ENCODE results near the gene ZNF681. TPM values are rescaled to one million over a fixed set of nuclear protein-coding genes. Genes with fewer than 3 reads are reported as not detected.
"Not testable (repeated sequence)": the region's sequence is repeated elsewhere in the genome, so short reads cannot be mapped to it uniquely, and the experiment has no call there.

ZNF681 gene
- total RNA-seq, 1 experiment from 2014 or later: 2.8 TPM

DNA sequence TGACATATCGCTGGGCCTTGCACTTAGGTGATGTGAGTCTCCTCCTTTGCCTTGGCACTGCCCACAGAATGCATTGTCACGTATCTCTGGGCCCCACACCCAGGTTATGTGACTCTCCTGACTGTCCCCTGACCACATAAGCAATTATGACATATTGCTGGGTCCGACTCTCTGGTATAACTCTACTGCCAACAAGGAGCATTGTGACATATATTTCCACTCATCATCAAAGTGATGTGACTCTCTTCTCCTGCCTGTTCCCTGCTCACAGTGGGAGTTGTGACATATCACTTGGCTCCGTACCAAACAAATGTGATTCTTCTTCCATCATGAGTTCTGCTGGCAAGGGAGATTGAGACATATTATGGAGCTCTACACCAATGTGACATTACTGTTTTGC lies 15.4 kb upstream of the ZNF681 start:
- no peak for DNase-seq (ENCODE audit: low spot score)

DNA sequence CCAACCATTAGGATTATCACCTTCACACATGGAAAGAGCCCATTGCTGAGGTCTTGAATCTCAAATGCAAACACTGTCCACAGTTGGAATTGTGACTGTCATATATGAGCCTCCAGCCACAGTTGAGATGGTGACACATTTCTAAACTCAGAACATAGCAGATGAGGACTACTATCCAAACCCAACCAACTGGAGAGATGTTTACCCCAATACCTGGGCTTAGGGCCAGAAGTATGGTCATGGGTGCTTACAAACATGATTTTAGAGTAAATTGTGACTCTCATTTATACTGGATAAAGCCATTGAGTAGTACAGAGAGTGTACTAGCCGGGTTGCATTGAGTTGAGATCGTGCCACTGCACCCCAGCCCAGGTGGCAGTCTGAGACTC lies 14.0 kb upstream of the ZNF681 start:
- no peak for DNase-seq (ENCODE audit: low spot score)

- DNase-seq (ENCODE audit: low spot score): no peak
Observed at GRCh38 chr19:23771761-23772674, 13.3 kb upstream of the ZNF681 start.

DNA sequence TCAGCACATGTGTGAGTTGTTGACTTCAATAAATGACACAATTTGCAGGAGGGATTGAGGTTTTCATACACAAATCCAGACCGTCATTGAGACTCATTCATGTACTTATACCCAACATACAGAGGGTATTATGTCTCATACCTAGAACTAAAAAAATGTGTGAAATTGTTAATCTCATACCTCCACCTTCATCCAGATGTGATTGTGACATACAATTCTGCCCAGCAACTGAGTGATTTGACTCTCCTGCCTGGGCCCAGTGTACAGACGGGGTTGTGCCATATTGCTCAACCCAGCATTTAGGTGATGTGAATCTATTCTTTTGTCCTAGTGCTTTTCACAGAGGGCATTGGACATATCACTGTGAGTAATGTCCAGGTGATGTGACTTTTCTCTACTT lies 12.6 kb upstream of the ZNF681 start:
- DNase-seq (ENCODE audit: low spot score): no peak

GRCh38 chr19:23770672-23771250 lies 12.1 kb upstream of the ZNF681 start:
- no peak for DNase-seq (ENCODE audit: low spot score)

DNA sequence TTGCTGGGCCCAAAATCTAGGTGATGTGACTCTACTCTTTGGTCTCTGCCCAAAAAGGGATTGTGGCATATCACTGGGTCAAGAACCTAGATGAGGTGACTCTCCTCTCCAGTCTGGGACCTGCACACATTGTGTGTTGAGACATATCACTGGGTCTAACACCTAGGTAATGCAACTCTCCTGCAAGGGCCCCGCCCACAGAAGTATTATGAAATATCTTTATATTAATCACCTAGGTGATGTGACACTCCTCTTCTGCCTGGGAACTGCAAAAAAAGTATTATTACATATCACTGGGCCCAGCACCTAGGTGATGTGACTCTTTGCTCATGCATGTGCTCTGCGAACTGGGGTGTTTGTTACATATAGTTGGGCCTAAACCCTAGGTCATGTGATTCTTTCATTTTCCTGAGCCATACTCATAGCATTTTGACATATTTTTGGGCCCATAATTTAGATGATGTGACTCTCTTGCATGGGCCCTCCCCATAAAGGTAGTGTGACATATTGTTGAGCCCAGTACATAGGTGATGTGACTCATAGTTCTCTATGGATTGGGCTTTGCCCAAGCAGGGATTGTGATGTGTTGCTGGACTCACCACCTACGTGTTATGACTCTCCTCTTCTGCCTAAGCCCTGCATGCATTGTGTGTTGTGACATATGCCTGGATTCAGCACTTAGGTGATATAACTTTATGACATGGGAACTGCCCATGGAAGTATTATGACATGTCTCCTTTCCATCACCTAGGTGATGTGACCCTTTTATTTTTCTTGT lies 11.2 kb upstream of the ZNF681 start:
- DNase-seq (ENCODE audit: low spot score): no peak

DNA sequence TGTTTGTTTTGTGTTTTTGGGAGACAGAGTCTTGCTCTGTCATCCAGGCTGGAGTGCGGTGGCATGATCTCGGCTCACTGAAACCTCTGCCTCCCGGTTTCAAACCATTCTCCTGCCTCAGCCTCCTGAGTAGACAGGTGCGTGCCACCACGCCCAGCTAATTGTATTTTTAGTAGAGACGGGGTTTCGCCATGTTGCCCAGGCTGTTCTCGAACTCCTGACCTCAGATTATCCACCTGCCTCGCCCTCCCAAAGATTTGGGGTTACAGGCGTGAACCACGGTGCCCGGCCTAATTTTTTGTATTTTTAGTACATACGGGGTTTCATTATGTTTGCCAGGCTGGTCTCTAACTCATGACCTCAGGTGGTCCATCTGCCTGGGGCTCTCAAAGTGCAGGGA lies 8.3 kb upstream of the ZNF681 start:
- DNase-seq (ENCODE audit: low spot score): no peak

- no peak for DNase-seq (ENCODE audit: low spot score)
Observed at GRCh38 chr19:23764781-23765180, 6.1 kb upstream of the ZNF681 start.

- DNase-seq (ENCODE audit: low spot score): peak; percentile 78
Observed at GRCh38 chr19:23762884-23763711, 4.4 kb upstream of the ZNF681 start.

- no peak for DNase-seq (ENCODE audit: low spot score)
Observed at GRCh38 chr19:23762548-23762883, 3.8 kb upstream of the ZNF681 start.

GRCh38 chr19:23760326-23760725 lies 1.6 kb upstream of the ZNF681 start:
- DNase-seq (ENCODE audit: low spot score): not testable (repeated sequence)

GRCh38 chr19:23743633-23744232 lies 15.0 kb downstream of the ZNF681 start:
- not testable (repeated sequence) for DNase-seq (ENCODE audit: low spot score)

DNA sequence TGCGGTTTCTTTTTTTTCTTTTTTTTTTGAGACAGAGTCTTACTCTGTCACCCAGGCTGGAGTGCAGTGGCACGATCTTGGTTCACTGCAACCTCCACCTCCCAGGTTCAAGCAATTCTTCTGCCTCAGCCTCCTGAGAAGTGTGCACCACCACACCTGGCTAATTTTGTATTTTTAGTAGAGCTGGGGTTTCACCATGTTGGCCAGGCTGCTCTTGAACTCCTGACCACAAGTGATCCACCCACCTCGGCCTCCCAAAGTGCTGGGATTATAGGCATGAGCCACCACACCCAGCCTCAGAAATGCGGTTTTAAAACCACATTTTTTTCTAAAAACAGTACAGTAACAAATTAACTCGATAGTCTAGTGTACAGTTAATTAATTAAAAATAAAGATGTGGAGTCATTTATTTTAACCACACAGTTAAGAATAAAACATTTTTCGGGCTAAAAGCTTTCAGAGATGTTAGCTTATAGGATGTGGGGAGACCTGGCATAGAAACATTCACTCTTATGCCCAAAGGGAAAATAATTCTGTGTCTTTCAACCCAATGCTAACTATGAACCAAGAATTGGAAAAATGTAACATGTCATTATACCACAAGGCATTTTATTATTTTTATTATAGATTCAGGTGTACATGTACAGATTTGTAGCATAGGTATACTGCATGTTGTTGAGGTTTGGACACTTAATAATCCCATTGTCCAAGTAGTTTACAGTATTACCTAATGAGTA lies 27.8 kb downstream of the ZNF681 start:
- DNase-seq (ENCODE audit: low spot score): not testable (repeated sequence)

- not testable (repeated sequence) for DNase-seq (ENCODE audit: low spot score)
Observed at GRCh38 chr19:23724161-23724560, 34.5 kb downstream of the ZNF681 start.

DNA sequence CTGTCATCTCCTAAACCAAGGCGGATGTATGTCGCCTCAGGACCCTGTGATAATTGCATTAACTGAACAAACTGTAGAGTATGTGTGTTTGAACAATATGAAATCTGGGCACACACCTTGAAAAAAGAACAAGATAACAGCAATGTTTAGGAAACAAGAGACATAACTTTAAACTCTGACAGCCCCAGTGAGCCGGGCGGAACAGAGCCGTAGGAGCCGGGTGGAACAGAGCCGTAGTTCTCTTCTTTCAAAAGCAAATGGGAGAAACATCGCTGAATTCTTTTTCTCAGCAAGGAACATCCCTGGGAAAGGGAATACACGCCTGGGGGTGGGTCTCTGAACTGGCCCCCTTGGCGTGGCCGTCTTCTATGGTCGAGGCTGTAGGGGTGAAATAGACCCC lies 39.9 kb downstream of the ZNF681 start:
- DNase-seq (ENCODE audit: low spot score): no peak

DNA sequence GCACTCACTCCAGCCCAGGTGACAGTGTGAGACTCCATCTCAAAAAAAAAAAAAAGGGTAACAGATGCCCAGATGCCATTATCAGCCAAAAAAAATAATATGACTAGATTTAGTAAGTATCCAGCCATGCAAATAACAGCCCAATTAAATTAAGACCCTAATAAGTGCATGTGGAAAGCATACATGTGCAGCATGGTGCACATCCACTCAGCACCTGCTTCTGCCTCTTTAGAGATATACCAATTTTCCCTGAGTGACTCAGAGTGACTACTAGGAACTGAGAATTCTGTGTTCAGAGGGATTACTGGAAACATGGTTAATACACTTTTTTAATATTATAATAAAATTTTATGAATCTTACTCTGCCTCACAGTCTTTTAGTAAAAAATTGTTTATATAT lies 41.9 kb downstream of the ZNF681 start:
- DNase-seq (ENCODE audit: low spot score): no peak

- no peak for DNase-seq (ENCODE audit: low spot score)
Observed at GRCh38 chr19:23709347-23709746, 49.3 kb downstream of the ZNF681 start.

DNA sequence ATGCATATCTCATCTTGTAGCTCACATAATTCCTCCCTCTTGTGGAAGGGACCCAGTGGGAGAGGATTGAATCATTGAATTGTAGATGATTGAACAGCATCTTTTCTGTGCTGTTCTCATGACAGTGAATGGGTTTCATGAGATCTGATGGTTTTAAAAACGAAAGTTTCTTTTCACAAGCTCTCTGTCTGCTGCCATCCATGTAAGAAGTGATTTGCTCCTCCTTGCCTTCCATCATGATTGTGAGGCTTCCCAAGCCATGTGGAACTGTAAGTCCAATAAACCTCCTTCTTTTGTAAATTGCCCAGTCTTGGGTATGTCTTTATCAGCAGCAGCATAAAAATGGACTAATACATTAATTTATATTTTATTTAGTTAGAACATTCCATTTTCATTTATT lies 52.0 kb downstream of the ZNF681 start:
- DNase-seq (ENCODE audit: low spot score): no peak

GRCh38 chr19:23699521-23699860 lies 59.2 kb downstream of the ZNF681 start:
- peak; percentile 87 for DNase-seq (ENCODE audit: low spot score)

GRCh38 chr19:23698711-23699520 lies 59.8 kb downstream of the ZNF681 start:
- DNase-seq (ENCODE audit: low spot score): peak; percentile 48
